ENCODE data around the gene MAPRE3.

DNA sequence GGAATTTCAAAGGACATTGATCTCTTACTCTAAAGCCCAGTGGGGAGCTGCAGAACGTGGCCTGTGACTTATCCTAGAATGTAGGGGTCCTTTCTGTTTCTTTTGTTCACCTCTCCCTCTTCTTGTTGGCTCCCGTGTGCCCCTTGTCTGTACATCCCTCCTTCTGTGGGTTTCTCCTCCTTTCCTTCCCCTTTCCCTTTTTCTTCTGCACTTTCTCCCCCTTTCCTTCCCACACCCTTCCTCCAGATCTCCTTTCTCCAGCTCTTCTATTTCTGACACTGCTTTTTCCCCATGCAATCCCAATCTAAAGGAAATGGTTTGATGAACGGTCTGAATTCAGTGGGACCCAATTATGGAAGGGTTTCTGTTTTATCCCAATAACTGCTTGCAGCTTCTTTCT lies 35.5 kb upstream of the MAPRE3 start:
- no peak for TF ChIP-seq CTCF (IDR thresholded peaks at IDR 0.05; ENCODE audit: extremely low read depth in 1 of 2, insufficient read depth in 1 of 2, low read depth in 1 of 2, low read length in 2 of 2)
- TF ChIP-seq EZH2 (IDR thresholded peaks at IDR 0.05; ENCODE audit: borderline replicate concordance, low read depth, low read length, severe bottlenecking), result no peak

Data from endothelial cell of umbilical vein (primary cell).